ENCODE results near the gene SALL4. TPM values are rescaled to one million over a fixed set of nuclear protein-coding genes. Genes with fewer than 3 reads are reported as not detected.

SALL4 gene
- polyA plus RNA-seq, 1 of the 3 experiments (the other 2 are of a cell fraction): 0.82 TPM

DNA sequence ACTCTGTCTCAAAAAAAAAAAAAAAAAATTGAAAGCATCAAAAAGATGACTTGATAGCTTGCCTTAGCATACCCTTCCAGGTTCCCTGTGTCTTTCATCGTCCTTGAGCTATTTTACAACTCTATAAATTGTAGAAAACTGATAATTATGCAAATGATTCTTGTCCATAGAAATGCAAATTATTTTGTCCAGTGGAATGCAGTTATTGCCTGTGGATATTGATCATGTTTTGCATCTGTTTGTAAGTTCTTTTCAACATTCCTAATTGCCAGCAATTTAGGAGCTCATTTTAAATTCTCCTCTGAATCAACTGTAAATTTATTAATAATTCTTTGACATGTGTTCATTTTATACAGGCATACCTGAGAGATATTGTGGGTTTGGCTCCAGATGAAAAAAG is 27.1 kb downstream of the SALL4 start:
- Histone ChIP-seq H3K9me3 (no peaks in the 10 kb centered on the region), H4K20me1 (ENCODE audit: insufficient read depth) (no peaks in the 10 kb centered on the region), H3K79me2 (ENCODE audit: insufficient read depth) (no peaks in the 10 kb centered on the region), H2AFZ (ENCODE audit: low read depth) (no peak overlapping the region), H3K4me2 (no peak overlapping the region), H3K4me3 (ENCODE audit: low read depth in 2 of 2, low read length in 1 of 2) (no peak overlapping the region), H3K4me1 (ENCODE audit: control insufficient read depth in 1 of 2, insufficient read depth in 2 of 2, low read depth in 1 of 2, low read length in 1 of 2) (no peaks in the 10 kb centered on the region), H3K27me3 (ENCODE audit: insufficient read depth) (no peaks in the 10 kb centered on the region), H3K27ac (ENCODE audit: low read depth in 2 of 2, low read length in 1 of 2) (no peak overlapping the region), H3K9ac (no peak overlapping the region), H3K36me3 (replicated peaks in 1 of 2; ENCODE audit: control insufficient read depth in 1 of 2, insufficient read depth in 2 of 2, low read length in 1 of 2) (no peaks in the 10 kb centered on the region), H3K9me2 (no peaks in the 10 kb centered on the region), H3F3A (replicated peaks; ENCODE audit: insufficient read depth) (peaks cover 6% of the 10 kb centered on the region)
- ChIA-PET POLR2A (no interaction called here), CTCF (interaction anchor here (0.7 to 4.1 kb wide), 6 partner anchors 9 to 309 kb away, joined by 3 to 17 read pairs (median 4); no protein-coding TSS in a partner anchor)
- no peak for TF ChIP-seq RCOR1 (IDR thresholded peaks at IDR 0.05; ENCODE audit: low read length)
- no peak for TF ChIP-seq TAF1 (IDR thresholded peaks at IDR 0.05; ENCODE audit: borderline replicate concordance, low read depth, low read length)
- TF ChIP-seq MEF2A (IDR thresholded peaks at IDR 0.05; ENCODE audit: borderline replicate concordance, low read depth): no peak
- no peak for TF ChIP-seq ELF1 (IDR thresholded peaks at IDR 0.05)
- TF ChIP-seq IRF3 (IDR thresholded peaks at IDR 0.05; ENCODE audit: low read depth, low read length): no peak
- no peak for TF ChIP-seq RFX5 (IDR thresholded peaks at IDR 0.05; ENCODE audit: low read length)
- no peak for TF ChIP-seq MXI1 (IDR thresholded peaks at IDR 0.05; ENCODE audit: low read depth, low read length)
- no peak for DNase-seq
- WGBS (ENCODE audit: low lambda C conversion rate): 69% methylated on average over 1 of the region's 1 CpG

- Histone ChIP-seq H3K4me2 (no peak overlapping the region), H3K36me3 (replicated peaks in 1 of 2; ENCODE audit: control insufficient read depth in 1 of 2, insufficient read depth in 2 of 2, low read length in 1 of 2) (no peaks in the 10 kb centered on the region), H4K20me1 (ENCODE audit: insufficient read depth) (no peaks in the 10 kb centered on the region), H3K27ac (ENCODE audit: low read depth in 2 of 2, low read length in 1 of 2) (no peak overlapping the region), H3K4me1 (ENCODE audit: control insufficient read depth in 1 of 2, insufficient read depth in 2 of 2, low read depth in 1 of 2, low read length in 1 of 2) (no peaks in the 10 kb centered on the region; a peak in 1 of 4 replicates), H3K27me3 (ENCODE audit: insufficient read depth) (no peaks in the 10 kb centered on the region), H2AFZ (ENCODE audit: low read depth) (no peak overlapping the region), H3K9me2 (no peaks in the 10 kb centered on the region), H3K79me2 (ENCODE audit: insufficient read depth) (0 out of 2 replicates have a peak, but pooled peaks cover 4% of the 10 kb centered on the region), H3F3A (replicated peaks; ENCODE audit: insufficient read depth) (peaks cover 6% of the 10 kb centered on the region), H3K9me3 (no peaks in the 10 kb centered on the region), H3K9ac (no peak overlapping the region), H3K4me3 (ENCODE audit: low read depth in 2 of 2, low read length in 1 of 2) (no peak overlapping the region)
- ChIA-PET CTCF (no interaction called here), POLR2A (no interaction called here)
- 90% methylated on average over 4 of the region's 4 CpGs for WGBS (ENCODE audit: low lambda C conversion rate)
- no peak for DNase-seq
- TF ChIP-seq, protein P1, sequence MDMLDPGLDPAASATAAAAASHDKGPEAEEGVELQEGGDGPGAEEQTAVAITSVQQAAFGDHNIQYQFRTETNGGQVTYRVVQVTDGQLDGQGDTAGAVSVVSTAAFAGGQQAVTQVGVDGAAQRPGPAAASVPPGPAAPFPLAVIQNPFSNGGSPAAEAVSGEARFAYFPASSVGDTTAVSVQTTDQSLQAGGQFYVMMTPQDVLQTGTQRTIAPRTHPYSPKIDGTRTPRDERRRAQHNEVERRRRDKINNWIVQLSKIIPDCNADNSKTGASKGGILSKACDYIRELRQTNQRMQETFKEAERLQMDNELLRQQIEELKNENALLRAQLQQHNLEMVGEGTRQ (IDR thresholded peaks at IDR 0.05; ENCODE audit: borderline replicate concordance, low read depth, low read length): no peak
- TF ChIP-seq RCOR1 (IDR thresholded peaks at IDR 0.05; ENCODE audit: low read length): no peak
- TF ChIP-seq NFIC (IDR thresholded peaks at IDR 0.05; ENCODE audit: borderline replicate concordance): no peak
- no peak for TF ChIP-seq CHD2 (IDR thresholded peaks at IDR 0.05; ENCODE audit: low read length, partially characterized antibody)
- TF ChIP-seq EZH2phosphoT487 (IDR thresholded peaks at IDR 0.05; ENCODE audit: borderline replicate concordance, low read depth): no peak
- TF ChIP-seq RAD21 (IDR thresholded peaks at IDR 0.05; ENCODE audit: low read length): no peak
- TF ChIP-seq, protein P2, sequence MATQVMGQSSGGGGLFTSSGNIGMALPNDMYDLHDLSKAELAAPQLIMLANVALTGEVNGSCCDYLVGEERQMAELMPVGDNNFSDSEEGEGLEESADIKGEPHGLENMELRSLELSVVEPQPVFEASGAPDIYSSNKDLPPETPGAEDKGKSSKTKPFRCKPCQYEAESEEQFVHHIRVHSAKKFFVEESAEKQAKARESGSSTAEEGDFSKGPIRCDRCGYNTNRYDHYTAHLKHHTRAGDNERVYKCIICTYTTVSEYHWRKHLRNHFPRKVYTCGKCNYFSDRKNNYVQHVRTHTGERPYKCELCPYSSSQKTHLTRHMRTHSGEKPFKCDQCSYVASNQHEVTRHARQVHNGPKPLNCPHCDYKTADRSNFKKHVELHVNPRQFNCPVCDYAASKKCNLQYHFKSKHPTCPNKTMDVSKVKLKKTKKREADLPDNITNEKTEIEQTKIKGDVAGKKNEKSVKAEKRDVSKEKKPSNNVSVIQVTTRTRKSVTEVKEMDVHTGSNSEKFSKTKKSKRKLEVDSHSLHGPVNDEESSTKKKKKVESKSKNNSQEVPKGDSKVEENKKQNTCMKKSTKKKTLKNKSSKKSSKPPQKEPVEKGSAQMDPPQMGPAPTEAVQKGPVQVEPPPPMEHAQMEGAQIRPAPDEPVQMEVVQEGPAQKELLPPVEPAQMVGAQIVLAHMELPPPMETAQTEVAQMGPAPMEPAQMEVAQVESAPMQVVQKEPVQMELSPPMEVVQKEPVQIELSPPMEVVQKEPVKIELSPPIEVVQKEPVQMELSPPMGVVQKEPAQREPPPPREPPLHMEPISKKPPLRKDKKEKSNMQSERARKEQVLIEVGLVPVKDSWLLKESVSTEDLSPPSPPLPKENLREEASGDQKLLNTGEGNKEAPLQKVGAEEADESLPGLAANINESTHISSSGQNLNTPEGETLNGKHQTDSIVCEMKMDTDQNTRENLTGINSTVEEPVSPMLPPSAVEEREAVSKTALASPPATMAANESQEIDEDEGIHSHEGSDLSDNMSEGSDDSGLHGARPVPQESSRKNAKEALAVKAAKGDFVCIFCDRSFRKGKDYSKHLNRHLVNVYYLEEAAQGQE (IDR thresholded peaks at IDR 0.05; ENCODE audit: low read depth, low read length): no peak
- no peak for TF ChIP-seq GATA2 (CRISPR knock-in tag; IDR thresholded peaks at IDR 0.05)
- TF ChIP-seq TCF12 (IDR thresholded peaks at IDR 0.05): no peak
- no peak for TF ChIP-seq CTCF (IDR thresholded peaks at IDR 0.05)
- TF ChIP-seq PBX3 (IDR thresholded peaks at IDR 0.05): no peak
- TF ChIP-seq GABPA (IDR thresholded peaks at IDR 0.05; ENCODE audit: low read depth): no peak
- no peak for TF ChIP-seq YY1 (IDR thresholded peaks at IDR 0.05; ENCODE audit: low read depth)
- TF ChIP-seq RFX5 (IDR thresholded peaks at IDR 0.05; ENCODE audit: low read length): no peak
- no peak for TF ChIP-seq SMC3 (IDR thresholded peaks at IDR 0.05; ENCODE audit: low read depth, low read length)
Measured at GRCh38 chr20:51772236-51772635, 30.1 kb downstream of the SALL4 start.
